Lower leg skin (tissue), 3 donors: Measurements from ENCODE around the gene CLPTM1.

Experiments
- CTCF ChIP-seq, 3 donors: fragments of 450-650 bp; IDR thresholded peaks; one replicate each; pipeline ENCODE4 v1.5.1; 2016; ENCODE audit warnings: antibody characterized with exemption in 3 of 3, mild to moderate bottlenecking in 3 of 3, moderate library complexity in 2 of 3
- POLR2A ChIP-seq, 2 donors: fragments of 450-650 bp; IDR thresholded peaks; one replicate each; pipeline ENCODE4 v1.6.1; 2016 to 2017; ENCODE audit warnings: antibody characterized with exemption in 2 of 2, mild to moderate bottlenecking in 1 of 2, moderate library complexity in 1 of 2

GRCh38 chr19:44959691-44960090, 4.5 kb downstream of the CLPTM1 start:
- TF ChIP-seq CTCF (IDR thresholded peaks at IDR 0.05) (no peak), POLR2A (IDR thresholded peaks at IDR 0.05) (no peak)
